Loucy (cell line): ENCODE measurements around the gene ZNF521.

Source experiments
- H2AFZ ChIP-seq: fragments of 200-600 bp; sonication (generic); 2 replicates; pipeline ENCODE4 v1.6.0; 2016; ENCODE audit warnings: antibody characterized with exemption, mild to moderate bottlenecking, low read length, moderate library complexity
- H3F3A ChIP-seq: fragments of 200-600 bp; 2 replicates; pipeline ENCODE4 v1.6.0; 2016; ENCODE audit warnings: antibody characterized with exemption, low read depth, mild to moderate bottlenecking
- H3K27me3 ChIP-seq: fragments of 200-600 bp; sonication (generic); 2 replicates; pipeline ENCODE4 v1.6.1; 2014; ENCODE audit warnings: low read length, mild to moderate bottlenecking; ENCODE audit not compliant: insufficient read depth, poor library complexity, severe bottlenecking
- H3K36me3 ChIP-seq: fragments of 200-600 bp; sonication (generic); 2 replicates; pipeline ENCODE4 v1.6.1; 2016; ENCODE audit warnings: low read length; ENCODE audit not compliant: insufficient read depth
- H3K4me1 ChIP-seq: fragments of 200-600 bp; sonication (generic); 2 replicates; pipeline ENCODE4 v1.5.1; 2014; ENCODE audit warnings: low read length, mild to moderate bottlenecking; ENCODE audit not compliant: insufficient read depth, poor library complexity, severe bottlenecking
- H3K4me2 ChIP-seq: fragments of 200-600 bp; sonication (generic); 2 replicates; pipeline ENCODE4 v1.6.0; 2014; ENCODE audit warnings: antibody characterized with exemption, low read length, low read depth, mild to moderate bottlenecking; ENCODE audit not compliant: poor library complexity, severe bottlenecking
- H3K4me3 ChIP-seq: fragments of 200-600 bp; sonication (generic); 2 replicates; pipeline ENCODE4 v1.5.1; 2014; ENCODE audit warnings: low read length, mild to moderate bottlenecking, mixed read lengths; ENCODE audit not compliant: poor library complexity, severe bottlenecking
- H3K79me2 ChIP-seq: fragments of 200-600 bp; sonication (generic); 2 replicates; pipeline ENCODE4 v1.6.1; 2014; ENCODE audit warnings: low read length; ENCODE audit not compliant: insufficient read depth
- H3K9ac ChIP-seq: fragments of 200-600 bp; sonication (generic); 2 replicates; pipeline ENCODE4 v1.6.0; 2014; ENCODE audit warnings: mild to moderate bottlenecking, low read depth, low read length, moderate library complexity; ENCODE audit not compliant: poor library complexity, severe bottlenecking
- H3K9me2 ChIP-seq: fragments of 200-600 bp; sonication (generic); replicated peaks from 2 replicates; pipeline ENCODE4 v1.6.1; 2016; ENCODE audit warnings: low read depth, low read length, mixed read lengths
- H3K9me3 ChIP-seq: fragments of 200-600 bp; sonication (generic); 2 replicates; pipeline ENCODE4 v1.6.1; 2014; ENCODE audit warnings: mild to moderate bottlenecking, antibody characterized with exemption, low read length, low read depth; ENCODE audit not compliant: insufficient read depth
- H4K20me1 ChIP-seq: fragments of 200-600 bp; sonication (generic); 2 replicates; pipeline ENCODE4 v1.6.0; 2014; ENCODE audit warnings: antibody characterized with exemption, low read length, mild to moderate bottlenecking; ENCODE audit not compliant: insufficient read depth, poor library complexity, severe bottlenecking
- CTCF ChIP-seq: fragments of 200-600 bp; sonication (generic); conservative IDR thresholded peaks from 2 replicates; pipeline ENCODE4 v1.5.1; 2014; ENCODE audit warnings: mild to moderate bottlenecking, antibody characterized with exemption, low read length
- EZH2phosphoT487 ChIP-seq: fragments of 200-600 bp; IDR thresholded peaks from 2 replicates; pipeline ENCODE4 v1.6.1; 2018; ENCODE audit warnings: antibody characterized with exemption, mild to moderate bottlenecking, moderate library complexity, borderline replicate concordance

The ZNF521 gene

GRCh38 chr18:25229920-25230319 lies 122.0 kb downstream of the ZNF521 start:
- Histone ChIP-seq H4K20me1 (no peaks in the 10 kb centered on the region), H3F3A (no peaks in the 10 kb centered on the region), H3K4me1 (peaks cover 78% of the 10 kb centered on the region), H3K4me3 (no peak overlapping the region), H3K9me2 (no peaks in the 10 kb centered on the region), H3K79me2 (peaks cover 15% of the 10 kb centered on the region), H3K27me3 (no peaks in the 10 kb centered on the region), H3K9me3 (no peaks in the 10 kb centered on the region), H3K36me3 (peaks cover 26% of the 10 kb centered on the region; the same call in 1 of the 2 replicates), H3K9ac (peak overlapping the region; percentile 68), H3K4me2 (peak overlapping the region; percentile 65), H2AFZ (no peak overlapping the region)
- no peak for TF ChIP-seq CTCF
- no peak for TF ChIP-seq EZH2phosphoT487

GRCh38 chr18:25229081-25229480 lies 122.9 kb downstream of the ZNF521 start:
- peak overlapping the region; percentile 65 for H3K4me2 ChIP-seq
- H3K9me3 ChIP-seq: no peaks in the 10 kb centered on the region
- H4K20me1 ChIP-seq: no peaks in the 10 kb centered on the region
- H3K9me2 ChIP-seq: no peaks in the 10 kb centered on the region
- TF ChIP-seq CTCF: no peak
- no peak for TF ChIP-seq EZH2phosphoT487
- H3K4me1 ChIP-seq: peaks cover 75% of the 10 kb centered on the region
- no peaks in the 10 kb centered on the region for H3F3A ChIP-seq
- H3K36me3 ChIP-seq: peaks cover 34% of the 10 kb centered on the region; the same call in 1 of the 2 replicates
- H3K9ac ChIP-seq: peak overlapping the region; percentile 68
- H3K4me3 ChIP-seq: peak overlapping the region; percentile 40
- H3K79me2 ChIP-seq: peaks cover 16% of the 10 kb centered on the region; the same call in 1 of the 2 replicates
- no peak overlapping the region for H2AFZ ChIP-seq
- no peaks in the 10 kb centered on the region for H3K27me3 ChIP-seq

GRCh38 chr18:25228410-25228809 lies 123.6 kb downstream of the ZNF521 start:
- Histone ChIP-seq H3K27me3 (no peaks in the 10 kb centered on the region), H3K4me1 (peaks cover 75% of the 10 kb centered on the region), H3F3A (0 out of 2 replicates have a peak, but pooled peaks cover 6% of the 10 kb centered on the region), H3K79me2 (peaks cover 10% of the 10 kb centered on the region; the same call in 1 of the 2 replicates), H3K36me3 (peaks cover 37% of the 10 kb centered on the region; the same call in 1 of the 2 replicates), H3K9me2 (no peaks in the 10 kb centered on the region), H2AFZ (no peak overlapping the region), H3K4me3 (peak overlapping the region; percentile 40), H4K20me1 (no peaks in the 10 kb centered on the region), H3K4me2 (peak overlapping the region; percentile 65), H3K9me3 (no peaks in the 10 kb centered on the region), H3K9ac (peak overlapping the region; percentile 68)
- no peak for TF ChIP-seq EZH2phosphoT487
- no peak for TF ChIP-seq CTCF
